Measurements from ENCODE around the gene KIF1C. TPM values are rescaled to one million over a fixed set of nuclear protein-coding genes. Genes with fewer than 3 reads are reported as not detected.

KIF1C gene
- total and polyA plus RNA-seq, 9 of the 15 experiments (the other 6 are each of a cell fraction or from before 2014, with no cell fraction given): 0.38 to 68.4 (median 25.1) TPM

DNA sequence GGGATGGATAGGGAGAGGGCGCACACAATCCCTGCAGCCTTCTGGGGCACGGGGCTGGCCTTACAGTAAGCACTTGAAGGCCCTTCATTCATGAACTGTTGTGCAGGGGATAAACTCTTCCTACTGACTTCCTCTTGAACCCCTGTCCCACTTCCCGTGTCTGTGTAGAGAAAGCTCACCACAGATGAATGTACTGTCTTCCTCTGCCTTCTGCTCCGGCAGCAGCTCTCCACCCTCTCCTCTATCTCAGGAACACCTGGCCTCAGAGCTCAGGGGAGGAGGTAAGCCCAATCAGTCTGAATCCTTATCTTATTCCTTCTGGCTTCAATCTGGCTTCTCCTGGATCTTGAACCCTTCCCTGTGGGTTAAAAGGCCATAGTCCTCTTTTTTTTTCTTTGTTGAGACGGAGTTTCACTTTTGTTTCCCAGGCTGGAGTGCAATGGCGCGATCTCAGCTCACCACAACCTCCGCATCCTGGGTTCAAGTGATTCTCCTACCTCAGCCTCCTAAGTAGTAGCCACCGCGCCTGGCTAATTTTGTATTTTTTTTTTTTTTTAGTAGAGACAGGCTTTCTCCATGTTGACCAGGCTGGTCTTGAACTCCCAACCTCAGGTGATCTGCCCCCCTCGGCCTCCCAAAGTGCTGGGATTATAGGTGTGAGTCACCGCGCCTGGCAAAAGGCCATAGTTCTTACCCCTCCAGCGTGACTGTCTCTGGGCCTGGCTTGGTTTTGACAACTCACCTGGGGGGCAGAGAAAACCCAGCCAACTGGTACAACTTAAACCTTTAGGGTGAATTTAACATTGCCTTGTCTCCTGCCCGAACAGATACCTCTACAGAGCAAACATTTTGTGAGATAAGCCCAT, 44.6 kb downstream of the KIF1C start (continued):
- TF ChIP-seq, protein P1, sequence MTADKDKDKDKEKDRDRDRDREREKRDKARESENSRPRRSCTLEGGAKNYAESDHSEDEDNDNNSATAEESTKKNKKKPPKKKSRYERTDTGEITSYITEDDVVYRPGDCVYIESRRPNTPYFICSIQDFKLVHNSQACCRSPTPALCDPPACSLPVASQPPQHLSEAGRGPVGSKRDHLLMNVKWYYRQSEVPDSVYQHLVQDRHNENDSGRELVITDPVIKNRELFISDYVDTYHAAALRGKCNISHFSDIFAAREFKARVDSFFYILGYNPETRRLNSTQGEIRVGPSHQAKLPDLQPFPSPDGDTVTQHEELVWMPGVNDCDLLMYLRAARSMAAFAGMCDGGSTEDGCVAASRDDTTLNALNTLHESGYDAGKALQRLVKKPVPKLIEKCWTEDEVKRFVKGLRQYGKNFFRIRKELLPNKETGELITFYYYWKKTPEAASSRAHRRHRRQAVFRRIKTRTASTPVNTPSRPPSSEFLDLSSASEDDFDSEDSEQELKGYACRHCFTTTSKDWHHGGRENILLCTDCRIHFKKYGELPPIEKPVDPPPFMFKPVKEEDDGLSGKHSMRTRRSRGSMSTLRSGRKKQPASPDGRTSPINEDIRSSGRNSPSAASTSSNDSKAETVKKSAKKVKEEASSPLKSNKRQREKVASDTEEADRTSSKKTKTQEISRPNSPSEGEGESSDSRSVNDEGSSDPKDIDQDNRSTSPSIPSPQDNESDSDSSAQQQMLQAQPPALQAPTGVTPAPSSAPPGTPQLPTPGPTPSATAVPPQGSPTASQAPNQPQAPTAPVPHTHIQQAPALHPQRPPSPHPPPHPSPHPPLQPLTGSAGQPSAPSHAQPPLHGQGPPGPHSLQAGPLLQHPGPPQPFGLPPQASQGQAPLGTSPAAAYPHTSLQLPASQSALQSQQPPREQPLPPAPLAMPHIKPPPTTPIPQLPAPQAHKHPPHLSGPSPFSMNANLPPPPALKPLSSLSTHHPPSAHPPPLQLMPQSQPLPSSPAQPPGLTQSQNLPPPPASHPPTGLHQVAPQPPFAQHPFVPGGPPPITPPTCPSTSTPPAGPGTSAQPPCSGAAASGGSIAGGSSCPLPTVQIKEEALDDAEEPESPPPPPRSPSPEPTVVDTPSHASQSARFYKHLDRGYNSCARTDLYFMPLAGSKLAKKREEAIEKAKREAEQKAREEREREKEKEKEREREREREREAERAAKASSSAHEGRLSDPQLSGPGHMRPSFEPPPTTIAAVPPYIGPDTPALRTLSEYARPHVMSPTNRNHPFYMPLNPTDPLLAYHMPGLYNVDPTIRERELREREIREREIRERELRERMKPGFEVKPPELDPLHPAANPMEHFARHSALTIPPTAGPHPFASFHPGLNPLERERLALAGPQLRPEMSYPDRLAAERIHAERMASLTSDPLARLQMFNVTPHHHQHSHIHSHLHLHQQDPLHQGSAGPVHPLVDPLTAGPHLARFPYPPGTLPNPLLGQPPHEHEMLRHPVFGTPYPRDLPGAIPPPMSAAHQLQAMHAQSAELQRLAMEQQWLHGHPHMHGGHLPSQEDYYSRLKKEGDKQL (CRISPR knock-in tag; IDR thresholded peaks at IDR 0.05; ENCODE audit: borderline replicate concordance): no peak
- TF ChIP-seq GATA2 (CRISPR knock-in tag; IDR thresholded peaks at IDR 0.05): peak; percentile 34; the same call in 1 of the 2 replicates
- TF ChIP-seq ZNF384 (IDR thresholded peaks at IDR 0.05; ENCODE audit: low read depth, low read length): peak; percentile 38
- 0 out of 2 replicates have a peak, but pooled peaks have one; percentile 31 for TF ChIP-seq POLR2AphosphoS5 (IDR thresholded peaks at IDR 0.05; ENCODE audit: control insufficient read depth, insufficient read depth, low read depth, low read length)
- no peak for TF ChIP-seq CEBPG (CRISPR knock-in tag; IDR thresholded peaks at IDR 0.05)
- no peak for TF ChIP-seq CEBPG (tag; conservative IDR thresholded peaks at IDR 0.05 in 1 of 2, IDR thresholded peaks at IDR 0.05 in 1 of 2)
- TF ChIP-seq TEAD4 (IDR thresholded peaks at IDR 0.05; ENCODE audit: low read length): peak; percentile 42; the same call in 1 of the 2 replicates
- no peak for TF ChIP-seq TEAD4 (CRISPR knock-in tag; IDR thresholded peaks at IDR 0.05; ENCODE audit: borderline replicate concordance)
- TF ChIP-seq JUND (IDR thresholded peaks at IDR 0.05; ENCODE audit: borderline replicate concordance, low read depth, low read length): 0 out of 2 replicates have a peak, but pooled peaks have one; percentile 11
- TF ChIP-seq JUND (tag; IDR thresholded peaks at IDR 0.05; ENCODE audit: borderline replicate concordance, low read depth, low read length): no peak
- no peak for TF ChIP-seq TOE1 (IDR thresholded peaks at IDR 0.05; ENCODE audit: borderline replicate concordance)
- TF ChIP-seq TOE1 (CRISPR knock-in tag; IDR thresholded peaks at IDR 0.05; ENCODE audit: borderline replicate concordance, low read depth): no peak
- TF ChIP-seq ZNF134 (CRISPR knock-in tag; conservative IDR thresholded peaks at IDR 0.05): no peak
- no peak for TF ChIP-seq IRF2 (CRISPR knock-in tag; IDR thresholded peaks at IDR 0.05)
- TF ChIP-seq C11orf30 (IDR thresholded peaks at IDR 0.05; ENCODE audit: low read depth): no peak
- TF ChIP-seq, protein P2, sequence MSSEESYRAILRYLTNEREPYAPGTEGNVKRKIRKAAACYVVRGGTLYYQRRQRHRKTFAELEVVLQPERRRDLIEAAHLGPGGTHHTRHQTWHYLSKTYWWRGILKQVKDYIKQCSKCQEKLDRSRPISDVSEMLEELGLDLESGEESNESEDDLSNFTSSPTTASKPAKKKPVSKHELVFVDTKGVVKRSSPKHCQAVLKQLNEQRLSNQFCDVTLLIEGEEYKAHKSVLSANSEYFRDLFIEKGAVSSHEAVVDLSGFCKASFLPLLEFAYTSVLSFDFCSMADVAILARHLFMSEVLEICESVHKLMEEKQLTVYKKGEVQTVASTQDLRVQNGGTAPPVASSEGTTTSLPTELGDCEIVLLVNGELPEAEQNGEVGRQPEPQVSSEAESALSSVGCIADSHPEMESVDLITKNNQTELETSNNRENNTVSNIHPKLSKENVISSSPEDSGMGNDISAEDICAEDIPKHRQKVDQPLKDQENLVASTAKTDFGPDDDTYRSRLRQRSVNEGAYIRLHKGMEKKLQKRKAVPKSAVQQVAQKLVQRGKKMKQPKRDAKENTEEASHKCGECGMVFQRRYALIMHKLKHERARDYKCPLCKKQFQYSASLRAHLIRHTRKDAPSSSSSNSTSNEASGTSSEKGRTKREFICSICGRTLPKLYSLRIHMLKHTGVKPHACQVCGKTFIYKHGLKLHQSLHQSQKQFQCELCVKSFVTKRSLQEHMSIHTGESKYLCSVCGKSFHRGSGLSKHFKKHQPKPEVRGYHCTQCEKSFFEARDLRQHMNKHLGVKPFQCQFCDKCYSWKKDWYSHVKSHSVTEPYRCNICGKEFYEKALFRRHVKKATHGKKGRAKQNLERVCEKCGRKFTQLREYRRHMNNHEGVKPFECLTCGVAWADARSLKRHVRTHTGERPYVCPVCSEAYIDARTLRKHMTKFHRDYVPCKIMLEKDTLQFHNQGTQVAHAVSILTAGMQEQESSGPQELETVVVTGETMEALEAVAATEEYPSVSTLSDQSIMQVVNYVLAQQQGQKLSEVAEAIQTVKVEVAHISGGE (CRISPR knock-in tag; IDR thresholded peaks at IDR 0.05): peak in 1 of 3 experiments; percentile 53; a peak in 1 of 6 replicates
- peak; percentile 29; the same call in 1 of the 2 replicates for TF ChIP-seq GABPA (tag; conservative IDR thresholded peaks at IDR 0.05; ENCODE audit: low read depth)
- no peak for TF ChIP-seq BHLHE40 (IDR thresholded peaks at IDR 0.05; ENCODE audit: low read length)

All from K562 (cell line).